Measurements from ENCODE around the gene PLPP3. TPM values are rescaled to one million over a fixed set of nuclear protein-coding genes. Genes with fewer than 3 reads are reported as not detected.

The PLPP3 gene
- total RNA-seq, 2 experiments from 2014 or later, result not detected

DNA sequence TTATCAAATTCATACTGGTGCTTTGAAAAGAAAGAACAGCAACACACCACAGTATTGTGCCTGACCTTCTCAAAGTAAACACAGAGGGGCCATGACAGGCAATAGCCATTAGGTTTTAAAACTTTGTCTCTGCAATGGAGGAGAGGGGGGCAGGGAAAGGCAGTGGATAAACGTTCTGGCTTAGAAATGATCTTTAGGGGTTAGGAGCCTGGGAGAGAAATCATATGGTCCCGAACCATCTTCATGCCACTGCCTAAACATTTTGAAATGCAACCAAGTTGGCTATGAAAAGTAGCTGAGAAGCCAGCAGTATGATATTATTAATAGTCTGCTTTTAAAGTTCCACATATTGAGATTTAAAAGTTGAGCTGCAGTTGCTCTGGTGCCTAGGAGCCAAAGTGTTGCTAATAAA is 39.8 kb downstream of the PLPP3 start:
- CTCF ChIA-PET, result no interaction called here
- Mint-ChIP-seq H3K4me1 (ENCODE audit: low read depth) (no peaks in the 10 kb centered on the region), H3K27ac (no peak overlapping the region), H3K27me3 (ENCODE audit: low read depth) (peaks cover 6% of the 10 kb centered on the region), H3K36me3 (ENCODE audit: low read depth) (no peaks in the 10 kb centered on the region), H3K9me3 (no peaks in the 10 kb centered on the region), H3K4me3 (no peak overlapping the region)
- intact Hi-C loops (cut with micrococcal nuclease), result no loop called here
- DNase-seq, result no peak

DNA sequence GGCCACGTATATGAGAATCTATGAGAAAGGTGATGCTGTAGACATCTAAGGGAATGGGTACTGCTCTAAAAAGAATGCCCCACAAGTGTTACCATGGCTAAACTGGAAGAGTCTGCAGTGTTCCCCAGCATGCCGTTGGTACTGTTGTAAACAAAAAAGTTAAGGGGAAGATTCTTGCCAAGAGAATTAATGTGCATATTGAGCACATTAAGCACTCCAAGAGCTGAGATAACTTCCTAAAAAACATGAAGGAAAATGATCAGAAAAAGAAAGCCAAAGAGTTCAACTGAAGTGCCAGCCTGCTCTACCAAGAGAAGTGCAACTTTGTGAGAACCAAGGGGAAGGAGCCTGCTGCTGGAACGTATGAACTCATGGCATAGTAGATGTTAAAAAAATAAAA is 40.8 kb downstream of the PLPP3 start:
- Mint-ChIP-seq H3K27ac (no peak overlapping the region), H3K4me1 (ENCODE audit: low read depth) (no peaks in the 10 kb centered on the region), H3K36me3 (ENCODE audit: low read depth) (no peaks in the 10 kb centered on the region), H3K4me3 (no peak overlapping the region), H3K9me3 (no peaks in the 10 kb centered on the region), H3K27me3 (ENCODE audit: low read depth) (peaks cover 7% of the 10 kb centered on the region)
- DNase-seq, result no peak
- intact Hi-C loops (cut with micrococcal nuclease), result no loop called here
- CTCF ChIA-PET, result no interaction called here

DNA sequence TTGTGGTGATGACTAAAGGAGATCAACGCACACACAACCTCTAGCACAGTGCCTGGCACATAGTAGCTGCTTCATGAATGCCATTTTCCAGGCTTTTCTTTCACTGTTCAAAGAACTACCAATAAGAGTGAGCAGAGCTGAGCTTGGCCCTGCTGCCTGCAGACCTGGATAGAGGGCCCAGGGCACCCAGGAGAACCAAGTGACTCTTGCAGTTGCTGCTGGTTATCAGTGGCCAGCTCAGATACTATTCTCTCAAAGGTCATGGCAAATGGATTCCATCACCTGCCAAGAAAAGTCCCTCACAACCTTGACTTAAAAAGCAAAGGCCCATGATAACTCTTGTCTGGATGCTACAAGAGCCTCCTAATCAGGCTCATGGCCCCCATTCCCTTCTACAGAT is 41.7 kb downstream of the PLPP3 start:
- Mint-ChIP-seq H3K27me3 (ENCODE audit: low read depth) (peaks cover 7% of the 10 kb centered on the region), H3K36me3 (ENCODE audit: low read depth) (no peaks in the 10 kb centered on the region), H3K9me3 (no peaks in the 10 kb centered on the region), H3K4me3 (no peak overlapping the region), H3K4me1 (ENCODE audit: low read depth) (no peaks in the 10 kb centered on the region), H3K27ac (no peak overlapping the region)
- CTCF ChIA-PET, result no interaction called here
- no peak for DNase-seq
- intact Hi-C loops (cut with micrococcal nuclease), result no loop called here

DNA sequence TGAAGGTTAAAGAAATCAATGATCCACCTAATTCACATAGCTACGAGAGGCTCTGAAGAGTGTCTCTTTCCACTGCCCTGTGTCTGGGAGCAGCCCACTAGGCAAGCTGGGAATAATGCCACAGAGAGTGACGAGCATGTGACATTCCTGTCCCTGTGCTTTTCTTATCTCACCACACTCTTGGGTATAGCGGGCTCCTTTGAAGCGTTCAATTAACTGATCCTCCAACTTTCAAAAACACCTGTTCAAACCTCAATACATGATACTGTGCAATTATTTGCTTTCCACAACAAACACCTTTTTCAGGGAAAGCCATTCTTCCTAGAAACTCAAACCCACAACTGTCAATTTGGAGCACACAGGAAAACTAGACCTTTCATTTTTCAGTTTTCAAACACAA is 43.4 kb downstream of the PLPP3 start:
- CTCF ChIA-PET, result no interaction called here
- intact Hi-C loops (cut with micrococcal nuclease), result no loop called here

DNA sequence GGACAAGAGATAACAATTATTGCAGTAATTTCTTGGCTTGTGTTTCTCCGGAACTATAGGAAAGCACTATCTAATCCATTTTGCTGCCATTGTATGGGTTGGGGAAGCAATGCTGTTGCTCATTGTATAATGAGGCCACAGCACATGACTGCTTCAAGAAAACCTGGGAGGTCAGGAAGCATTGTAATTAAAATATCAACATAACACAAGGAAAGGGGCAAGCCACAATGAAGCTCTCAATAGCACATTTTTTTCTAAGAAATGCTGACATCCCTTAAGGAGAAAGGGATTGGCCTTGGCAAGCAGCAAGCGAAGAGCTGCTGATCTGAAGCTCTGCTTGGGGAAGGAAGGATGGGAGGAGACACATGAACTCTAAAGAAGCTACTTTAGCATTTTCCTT is 44.0 kb downstream of the PLPP3 start:
- no peak overlapping the region for H3K27ac Mint-ChIP-seq
- H3K9me3 Mint-ChIP-seq, result no peaks in the 10 kb centered on the region
- DNase-seq, result no peak
- no peak overlapping the region for H3K4me3 Mint-ChIP-seq
- CTCF ChIA-PET, result no interaction called here
- H3K27me3 Mint-ChIP-seq (ENCODE audit: low read depth), result peaks cover 7% of the 10 kb centered on the region
- intact Hi-C loops (cut with micrococcal nuclease), result no loop called here
- H3K4me1 Mint-ChIP-seq (ENCODE audit: low read depth), result no peaks in the 10 kb centered on the region
- H3K36me3 Mint-ChIP-seq (ENCODE audit: low read depth), result no peaks in the 10 kb centered on the region

More for the DNA sequence above, 43.4 kb downstream of the PLPP3 start:
- DNase-seq, result no peak
- H3K36me3 Mint-ChIP-seq (ENCODE audit: low read depth), result no peaks in the 10 kb centered on the region
- no peak overlapping the region for H3K27ac Mint-ChIP-seq
- H3K9me3 Mint-ChIP-seq, result no peaks in the 10 kb centered on the region
- no peaks in the 10 kb centered on the region for H3K4me1 Mint-ChIP-seq (ENCODE audit: low read depth)
- H3K27me3 Mint-ChIP-seq (ENCODE audit: low read depth), result peaks cover 7% of the 10 kb centered on the region
- H3K4me3 Mint-ChIP-seq, result no peak overlapping the region

DNA sequence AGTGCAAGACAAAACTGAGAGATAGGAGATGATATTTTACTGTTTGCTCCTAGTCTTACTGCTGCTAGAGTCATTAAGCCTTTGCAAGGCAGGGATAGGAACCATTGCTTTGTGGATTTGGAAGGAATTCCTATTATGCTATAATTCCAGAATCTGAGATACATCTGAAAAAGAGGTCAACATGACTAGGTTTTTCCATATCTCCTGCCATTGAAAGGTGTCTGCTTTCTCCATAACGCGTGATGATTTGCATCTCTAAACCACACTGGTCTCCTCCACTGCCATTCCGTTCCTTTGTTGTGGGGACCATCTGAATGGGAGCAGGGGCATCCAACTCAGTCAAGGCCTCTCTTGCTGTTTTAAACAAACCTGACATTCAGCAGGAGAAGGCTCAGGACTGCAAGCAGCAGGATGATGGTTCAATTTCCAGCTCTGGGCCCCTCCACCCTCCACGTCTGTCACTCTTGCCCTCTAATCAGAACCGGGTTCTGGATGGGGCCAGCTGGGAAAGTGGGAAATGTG is 45.2 kb downstream of the PLPP3 start:
- intact Hi-C loops (cut with micrococcal nuclease), result no loop called here
- Mint-ChIP-seq H3K9me3 (no peaks in the 10 kb centered on the region), H3K4me3 (no peak overlapping the region), H3K36me3 (ENCODE audit: low read depth) (no peaks in the 10 kb centered on the region), H3K27me3 (ENCODE audit: low read depth) (peaks cover 7% of the 10 kb centered on the region), H3K4me1 (ENCODE audit: low read depth) (no peaks in the 10 kb centered on the region), H3K27ac (no peak overlapping the region)
- no peak for DNase-seq
- CTCF ChIA-PET, result no interaction called here

DNA sequence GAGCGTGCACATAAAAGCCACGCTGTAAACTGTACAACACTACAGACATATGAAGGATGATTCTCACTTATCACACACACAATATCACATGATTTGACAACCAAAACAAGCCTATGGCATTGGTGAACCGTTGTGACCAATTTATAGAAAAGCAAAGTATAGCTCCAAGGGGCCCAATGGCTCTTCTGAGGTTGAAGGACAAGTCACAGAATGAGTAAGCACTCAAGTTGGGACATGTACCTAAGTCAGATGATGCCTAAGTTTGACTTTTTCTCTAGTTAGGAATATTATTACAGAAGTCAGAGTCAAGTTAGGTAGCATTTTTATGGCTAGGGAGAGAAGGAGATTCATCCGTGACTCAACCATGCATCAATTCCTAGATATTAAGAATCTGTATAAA is 45.7 kb downstream of the PLPP3 start:
- Mint-ChIP-seq H3K27ac (no peak overlapping the region), H3K4me3 (no peak overlapping the region), H3K36me3 (ENCODE audit: low read depth) (no peaks in the 10 kb centered on the region), H3K9me3 (no peaks in the 10 kb centered on the region), H3K27me3 (ENCODE audit: low read depth) (peaks cover 7% of the 10 kb centered on the region), H3K4me1 (ENCODE audit: low read depth) (no peaks in the 10 kb centered on the region)
- CTCF ChIA-PET, result interaction anchor here (0.5 kb wide), 1 partner anchor 1325 kb away, joined by 3 read pairs; no protein-coding TSS in a partner anchor
- intact Hi-C loops (cut with micrococcal nuclease), result no loop called here
- DNase-seq, result no peak

DNA sequence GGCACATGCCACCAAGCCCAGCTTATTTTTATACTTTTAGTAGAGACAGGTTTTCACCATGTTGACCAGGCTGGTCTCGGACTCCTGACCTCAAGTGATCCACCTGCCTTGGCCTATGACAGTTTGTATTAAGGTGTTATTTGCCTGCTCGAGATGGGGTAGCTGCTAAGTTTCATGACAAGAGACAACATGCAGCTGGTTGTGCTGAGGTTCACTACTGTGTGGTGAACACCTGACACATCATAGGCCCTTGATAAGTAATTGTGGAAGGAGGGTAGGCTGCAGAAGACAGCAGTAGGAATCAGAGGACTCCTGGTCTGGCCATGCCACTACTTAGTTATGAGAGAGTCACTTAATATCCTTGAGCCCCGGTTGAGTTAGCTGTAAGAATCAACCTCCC is 46.2 kb downstream of the PLPP3 start:
- no peak overlapping the region for H3K4me3 Mint-ChIP-seq
- no peaks in the 10 kb centered on the region for H3K9me3 Mint-ChIP-seq
- H3K4me1 Mint-ChIP-seq (ENCODE audit: low read depth), result no peaks in the 10 kb centered on the region
- CTCF ChIA-PET, result interaction anchor here (0.5 kb wide), 1 partner anchor 1324 kb away, joined by 3 read pairs; no protein-coding TSS in a partner anchor
- peaks cover 7% of the 10 kb centered on the region for H3K27me3 Mint-ChIP-seq (ENCODE audit: low read depth)
- H3K27ac Mint-ChIP-seq, result no peak overlapping the region
- intact Hi-C loops (cut with micrococcal nuclease), result no loop called here
- DNase-seq, result no peak
- no peaks in the 10 kb centered on the region for H3K36me3 Mint-ChIP-seq (ENCODE audit: low read depth)

DNA sequence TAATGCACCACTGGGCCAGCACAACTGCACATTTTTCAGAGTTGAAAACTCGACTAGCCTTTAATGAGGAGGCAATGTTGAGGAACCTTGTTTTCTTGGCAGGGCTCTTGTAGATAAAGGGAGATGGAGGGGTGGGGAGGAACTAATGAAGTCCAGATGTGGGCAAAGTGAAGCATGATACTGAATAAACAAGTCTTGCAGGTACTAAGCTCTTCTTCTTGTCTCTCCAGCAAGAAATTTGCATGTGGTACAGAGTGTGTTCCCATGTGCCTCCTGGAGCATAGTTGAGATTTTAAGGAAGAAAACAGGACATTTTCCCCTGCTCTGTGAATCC is 47.0 kb downstream of the PLPP3 start:
- H3K4me3 Mint-ChIP-seq, result no peak overlapping the region
- DNase-seq, result no peak
- H3K36me3 Mint-ChIP-seq (ENCODE audit: low read depth), result no peaks in the 10 kb centered on the region
- CTCF ChIA-PET, result interaction anchor here (0.6 kb wide), 1 partner anchor 302 kb away, joined by 4 read pairs; no protein-coding TSS in a partner anchor
- no peak overlapping the region for H3K27ac Mint-ChIP-seq
- no peaks in the 10 kb centered on the region for H3K4me1 Mint-ChIP-seq (ENCODE audit: low read depth)
- no peaks in the 10 kb centered on the region for H3K9me3 Mint-ChIP-seq
- H3K27me3 Mint-ChIP-seq (ENCODE audit: low read depth), result peaks cover 7% of the 10 kb centered on the region
- intact Hi-C loops (cut with micrococcal nuclease), result no loop called here

DNA sequence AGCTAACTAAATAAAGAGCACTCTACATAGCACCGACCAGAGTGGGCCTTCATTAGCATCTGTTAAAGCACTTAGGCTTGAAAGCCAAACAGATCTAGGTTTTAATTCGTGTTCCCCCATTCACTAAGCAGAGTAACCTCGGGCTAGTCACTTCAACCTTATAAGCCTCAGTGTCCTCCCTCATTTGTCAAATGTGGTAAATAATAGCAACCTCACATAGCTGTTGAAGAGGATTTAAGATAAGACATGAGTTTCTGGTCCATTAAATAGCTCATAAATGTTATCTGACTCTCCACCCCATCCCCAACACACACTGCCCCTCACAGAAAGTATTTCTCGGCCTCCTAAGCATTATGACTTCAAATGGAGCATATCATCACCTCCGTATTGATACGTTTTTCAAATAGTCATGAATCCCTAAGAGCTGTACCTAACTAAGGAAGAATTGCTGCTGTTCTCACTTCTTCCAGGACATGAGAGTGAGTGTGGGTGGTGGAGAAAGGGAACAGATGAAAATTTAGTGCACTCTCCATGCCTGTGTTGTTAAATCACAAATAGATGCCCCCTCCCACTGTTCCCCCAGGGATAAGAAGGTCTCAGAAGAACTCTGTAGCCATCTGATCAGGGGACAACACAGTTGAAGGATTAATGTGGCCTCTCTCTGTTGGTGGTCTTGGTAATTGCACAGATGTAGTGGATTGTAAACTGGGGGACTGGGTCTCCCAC is 47.6 kb downstream of the PLPP3 start:
- Mint-ChIP-seq H3K36me3 (ENCODE audit: low read depth) (no peaks in the 10 kb centered on the region), H3K4me3 (no peak overlapping the region), H3K9me3 (no peaks in the 10 kb centered on the region), H3K27ac (no peak overlapping the region), H3K27me3 (ENCODE audit: low read depth) (peaks cover 7% of the 10 kb centered on the region), H3K4me1 (ENCODE audit: low read depth) (peaks cover 2% of the 10 kb centered on the region)
- CTCF ChIA-PET, result no interaction called here
- intact Hi-C loops (cut with micrococcal nuclease), result no loop called here
- no peak for DNase-seq

DNA sequence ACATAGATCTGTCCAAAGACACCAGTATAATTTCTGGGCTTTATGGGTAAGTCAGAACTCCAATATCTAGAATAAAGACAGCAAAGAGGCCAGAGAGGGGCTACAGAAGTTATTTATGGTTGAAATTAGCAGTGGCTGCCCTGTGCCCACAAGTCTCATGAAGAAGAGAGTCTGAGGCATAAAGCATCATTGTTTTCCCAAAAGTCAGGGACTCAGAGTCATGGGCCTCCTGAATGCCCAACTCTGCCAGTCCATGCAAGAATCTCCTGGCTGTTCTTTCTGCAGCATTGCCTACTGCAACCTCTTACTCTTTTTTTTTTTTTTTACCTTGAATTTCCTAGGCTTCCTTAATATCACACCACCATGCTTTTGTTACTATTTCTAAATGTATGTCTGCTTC is 49.6 kb downstream of the PLPP3 start:
- no peak for DNase-seq
- Mint-ChIP-seq H3K27me3 (ENCODE audit: low read depth) (peaks cover 4% of the 10 kb centered on the region), H3K27ac (no peak overlapping the region), H3K9me3 (no peaks in the 10 kb centered on the region), H3K4me3 (no peak overlapping the region), H3K36me3 (ENCODE audit: low read depth) (no peaks in the 10 kb centered on the region), H3K4me1 (ENCODE audit: low read depth) (peaks cover 4% of the 10 kb centered on the region)
- CTCF ChIA-PET, result no interaction called here
- intact Hi-C loops (cut with micrococcal nuclease), result no loop called here

DNA sequence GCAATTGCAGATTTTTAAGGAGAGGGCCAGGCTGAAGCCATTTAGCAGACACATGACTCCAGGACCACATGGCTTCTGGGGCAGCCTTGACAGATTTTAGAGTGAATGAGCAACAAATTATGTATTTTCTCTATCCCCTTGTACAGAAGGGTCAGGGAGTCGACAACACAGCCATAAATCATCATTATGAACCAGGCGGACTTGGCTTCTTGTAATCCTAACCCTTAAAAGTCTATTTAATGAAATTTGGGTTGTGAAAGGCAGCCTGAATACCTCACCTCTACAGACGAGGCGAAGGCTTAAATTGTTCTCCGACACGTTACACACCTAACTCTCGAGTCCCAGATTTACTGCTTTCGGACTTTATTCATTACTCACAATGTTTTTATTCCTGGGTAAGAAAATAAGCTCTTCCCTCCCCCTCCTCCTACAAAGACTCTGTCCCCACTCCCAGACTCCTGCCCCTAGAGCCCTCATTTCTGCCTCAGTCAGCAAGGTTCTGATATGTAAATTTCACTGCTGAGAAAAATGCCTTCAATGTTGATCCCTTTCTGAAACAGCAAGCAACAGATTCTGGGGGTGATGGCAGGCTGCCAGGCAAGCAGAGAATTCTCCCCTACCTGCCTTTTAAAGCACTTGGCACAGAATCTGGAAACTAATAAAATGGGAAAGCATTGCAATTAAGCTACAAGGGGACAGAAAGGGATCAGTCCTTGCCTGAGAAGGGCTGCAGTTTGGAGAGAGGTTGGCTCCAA is 51.6 kb downstream of the PLPP3 start:
- no peak overlapping the region for H3K4me3 Mint-ChIP-seq
- DNase-seq, result no peak
- no peak overlapping the region for H3K27ac Mint-ChIP-seq
- no peaks in the 10 kb centered on the region for H3K36me3 Mint-ChIP-seq (ENCODE audit: low read depth)
- CTCF ChIA-PET, result no interaction called here
- peaks cover 4% of the 10 kb centered on the region for H3K4me1 Mint-ChIP-seq (ENCODE audit: low read depth)
- H3K27me3 Mint-ChIP-seq (ENCODE audit: low read depth), result no peaks in the 10 kb centered on the region
- intact Hi-C loops (cut with micrococcal nuclease), result no loop called here
- no peaks in the 10 kb centered on the region for H3K9me3 Mint-ChIP-seq

DNA sequence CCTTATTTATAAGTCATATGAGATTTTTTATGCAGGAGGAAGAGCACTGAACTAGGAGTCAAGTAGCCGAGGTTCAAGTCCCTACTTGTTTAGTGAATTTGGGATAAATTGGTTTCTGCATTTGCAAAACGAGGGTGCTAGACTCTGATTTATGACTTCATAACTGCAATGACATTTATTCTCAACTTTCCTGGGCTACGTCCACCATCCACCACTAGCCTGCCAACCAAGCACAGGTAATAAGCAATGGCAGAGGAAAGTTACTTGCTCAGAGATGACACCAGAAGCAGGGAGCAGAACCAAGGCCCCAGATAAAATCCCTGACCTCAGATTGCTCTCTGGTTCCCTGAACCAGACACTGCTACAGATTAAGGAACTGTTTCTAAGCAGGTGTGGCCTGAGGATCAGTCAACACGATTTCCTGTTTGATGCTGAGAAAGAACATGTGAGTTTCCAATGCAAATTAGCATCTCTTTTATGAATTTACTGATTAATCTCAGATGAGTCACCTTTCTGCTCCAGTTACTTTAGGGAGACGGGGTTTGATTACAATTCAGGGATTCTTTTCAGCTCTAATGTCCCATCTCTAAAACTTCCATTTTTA is 52.7 kb downstream of the PLPP3 start:
- H3K36me3 Mint-ChIP-seq (ENCODE audit: low read depth), result no peaks in the 10 kb centered on the region
- H3K4me1 Mint-ChIP-seq (ENCODE audit: low read depth), result peaks cover 4% of the 10 kb centered on the region
- no peaks in the 10 kb centered on the region for H3K27me3 Mint-ChIP-seq (ENCODE audit: low read depth)
- no peaks in the 10 kb centered on the region for H3K9me3 Mint-ChIP-seq
- peak; percentile 9 for DNase-seq
- CTCF ChIA-PET, result no interaction called here
- H3K27ac Mint-ChIP-seq, result no peak overlapping the region
- no peak overlapping the region for H3K4me3 Mint-ChIP-seq
- intact Hi-C loops (cut with micrococcal nuclease), result no loop called here

Measured in activated naive CD4-positive, alpha-beta T cell treated with anti-CD3 and anti-CD28 coated beads for 36 hours (primary cell).